Hematopoietic multipotent progenitor cell treated with erythropoietin and hydrocortisone succinate and interleukin-3 and kit ligand, for 15 days (in vitro differentiated cells): ENCODE data around the gene SLC7A4.
A peak's percentile ranks its signal among the peaks of the same experiment; 100 is the strongest.
"Not testable (repeated sequence)": the region's sequence is repeated elsewhere in the genome, so short reads cannot be mapped to it uniquely, and the experiment has no call there.

Source experiments
- DNase-seq: peaks from one replicate; pipeline ENCODE4 v3.0.0-alpha.2; 2015; ENCODE audit warnings: low spot score

SLC7A4 gene

DNA sequence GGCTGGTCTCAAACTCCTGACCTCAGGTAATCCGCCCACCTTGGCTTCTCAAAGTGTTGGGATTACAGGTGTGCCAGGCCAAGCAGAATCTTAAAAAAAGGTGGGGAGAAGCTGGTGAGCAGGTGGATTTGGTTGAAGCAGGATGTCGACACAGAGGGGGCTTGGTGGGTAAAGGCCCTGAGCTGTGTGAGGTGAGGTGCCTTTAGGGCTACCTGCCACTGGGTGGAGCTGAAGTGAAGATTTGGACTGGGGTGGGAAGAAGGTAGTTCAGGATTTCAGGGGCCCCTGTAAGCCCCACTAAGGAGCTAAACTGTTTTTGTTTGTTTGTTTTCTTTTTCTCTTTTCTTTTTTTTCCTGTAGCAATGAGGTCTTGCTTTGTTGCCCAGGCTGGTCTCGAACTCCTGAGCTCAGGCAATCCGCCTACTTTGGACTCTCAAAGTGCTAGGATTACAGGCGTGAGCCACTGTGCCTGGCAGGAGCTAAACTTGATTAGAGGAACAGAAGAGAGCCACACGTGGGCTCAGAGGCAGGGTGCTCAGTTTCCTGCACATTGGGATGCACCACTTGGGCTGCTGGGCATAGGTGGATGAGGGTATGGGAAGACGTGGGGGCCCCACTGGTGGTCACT, 11.4 kb downstream of the SLC7A4 start:
- DNase-seq, result no peak

DNA sequence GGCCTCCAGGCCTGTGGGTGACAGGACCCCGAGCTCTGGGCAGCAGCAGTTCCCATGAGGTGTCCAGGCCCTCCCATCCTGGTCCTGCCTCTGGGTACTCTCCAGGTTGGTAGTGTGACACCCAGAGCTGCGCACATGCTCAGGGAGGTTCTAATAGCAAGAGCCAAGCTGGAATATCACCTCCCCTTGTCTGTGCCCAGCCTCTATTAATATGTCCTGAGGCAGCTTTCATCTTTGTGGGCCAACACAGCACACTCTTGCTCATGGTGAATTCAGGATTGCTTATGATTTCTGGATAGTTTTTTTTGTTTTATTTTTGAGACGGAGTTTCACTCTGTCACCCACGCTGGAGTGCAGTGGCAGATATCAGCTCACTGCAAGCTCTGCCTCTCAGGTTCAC, 14.0 kb downstream of the SLC7A4 start:
- DNase-seq, result no peak

DNA sequence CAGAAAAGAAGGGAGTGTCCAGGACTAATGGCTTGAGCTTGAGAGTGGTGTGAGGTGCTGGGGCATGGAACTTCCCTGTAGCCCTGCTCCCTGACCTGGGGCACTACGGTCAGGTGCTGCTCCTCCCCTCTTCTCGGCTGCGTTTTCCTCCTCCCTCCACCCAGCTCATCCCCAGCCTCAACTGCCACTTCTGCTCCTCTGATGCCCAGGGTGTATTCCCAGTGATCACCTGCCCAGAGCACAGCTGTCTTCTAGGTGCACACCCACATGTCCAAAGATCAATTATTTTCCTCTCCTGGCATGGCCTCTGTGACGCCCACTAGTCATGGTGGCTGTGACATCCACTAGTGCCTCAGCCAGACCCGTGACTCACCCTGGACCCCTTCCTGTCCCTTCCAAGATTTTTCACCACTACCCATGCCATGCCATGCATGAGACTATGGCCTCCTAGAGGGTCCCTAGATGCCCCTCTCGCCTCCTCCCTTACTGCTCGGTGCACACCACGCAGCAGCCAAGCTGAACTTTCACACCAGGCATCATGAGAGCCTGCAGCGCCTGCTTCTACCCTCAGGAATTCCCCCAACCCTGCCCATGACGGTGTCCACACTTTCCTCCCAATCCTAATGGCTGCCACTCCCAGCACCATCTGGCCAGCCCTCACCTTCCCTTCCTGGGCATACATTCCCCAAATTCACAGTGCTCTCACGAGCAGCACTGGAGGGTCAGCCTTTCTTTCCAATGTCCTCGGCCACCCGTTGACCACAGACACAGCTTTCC, 15.5 kb downstream of the SLC7A4 start:
- no peak for DNase-seq

DNA sequence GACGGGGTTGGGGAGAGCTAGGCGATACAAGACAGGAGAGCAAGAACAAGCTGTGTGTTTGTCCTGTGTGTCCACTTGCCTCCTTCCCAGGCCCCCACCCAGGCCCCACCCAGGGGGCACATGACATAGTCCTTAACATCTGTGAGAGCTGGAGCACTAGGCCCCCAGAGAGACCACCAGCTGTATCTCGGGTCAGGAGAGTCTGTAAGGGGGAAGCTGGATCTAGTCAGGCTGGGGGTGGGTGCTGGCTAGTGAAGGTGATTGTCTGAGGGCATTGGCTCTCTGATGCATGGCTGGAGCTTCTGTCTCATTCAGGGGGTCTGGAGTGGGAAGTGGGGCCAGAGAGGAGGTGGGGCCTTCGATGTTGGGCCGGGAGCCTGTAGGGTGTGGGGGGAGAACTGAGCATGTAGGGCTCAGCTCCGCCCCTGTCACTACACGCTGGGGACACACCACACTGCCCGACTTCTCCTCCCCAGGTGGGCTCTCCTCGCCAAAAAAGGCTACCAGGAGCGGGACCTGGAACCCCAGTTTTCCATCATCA, 16.8 kb downstream of the SLC7A4 start:
- no peak for DNase-seq

DNA sequence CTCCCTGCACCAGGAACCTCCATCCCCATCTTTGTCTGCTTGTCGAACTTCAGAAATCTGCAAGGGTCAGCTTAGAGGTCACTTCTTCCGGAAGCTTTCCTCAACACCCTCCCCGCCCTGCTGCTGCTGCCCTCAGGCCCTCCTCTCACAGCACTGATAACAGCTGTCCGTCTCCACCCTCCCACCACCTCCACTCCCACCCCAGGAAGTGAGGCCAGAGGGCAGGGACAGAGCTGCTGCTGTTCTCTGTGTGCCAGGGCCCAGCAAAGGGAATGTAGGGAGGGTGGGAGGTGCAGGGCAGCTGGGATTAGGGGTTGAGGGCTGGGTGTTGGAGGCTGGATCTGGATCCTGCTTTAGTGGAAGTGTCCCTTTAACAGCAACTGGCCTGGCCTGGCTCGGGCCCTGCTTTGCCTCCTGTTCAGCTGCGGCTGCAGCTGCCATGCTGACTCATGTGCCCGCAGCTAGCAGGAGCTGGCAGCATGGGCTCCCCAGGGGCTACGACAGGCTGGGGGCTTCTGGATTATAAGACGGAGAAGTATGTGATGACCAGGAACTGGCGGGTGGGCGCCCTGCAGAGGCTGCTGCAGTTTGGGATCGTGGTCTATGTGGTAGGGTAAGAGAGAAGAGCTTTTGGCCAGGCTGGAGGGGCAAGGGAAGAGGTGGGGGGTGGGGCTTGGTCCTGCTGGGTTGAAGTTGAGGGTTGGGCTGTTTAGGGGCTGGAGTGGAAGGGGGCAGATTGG, 17.5 kb downstream of the SLC7A4 start, which contains the start of gene P2RX6:
Gene P2RX6, plus strand, starts transcription at position 440 of the 740 bp plus-strand sequence. Its CDS starts 10 bp downstream, at position 450.
- DNase-seq, result peak; percentile 48

DNA sequence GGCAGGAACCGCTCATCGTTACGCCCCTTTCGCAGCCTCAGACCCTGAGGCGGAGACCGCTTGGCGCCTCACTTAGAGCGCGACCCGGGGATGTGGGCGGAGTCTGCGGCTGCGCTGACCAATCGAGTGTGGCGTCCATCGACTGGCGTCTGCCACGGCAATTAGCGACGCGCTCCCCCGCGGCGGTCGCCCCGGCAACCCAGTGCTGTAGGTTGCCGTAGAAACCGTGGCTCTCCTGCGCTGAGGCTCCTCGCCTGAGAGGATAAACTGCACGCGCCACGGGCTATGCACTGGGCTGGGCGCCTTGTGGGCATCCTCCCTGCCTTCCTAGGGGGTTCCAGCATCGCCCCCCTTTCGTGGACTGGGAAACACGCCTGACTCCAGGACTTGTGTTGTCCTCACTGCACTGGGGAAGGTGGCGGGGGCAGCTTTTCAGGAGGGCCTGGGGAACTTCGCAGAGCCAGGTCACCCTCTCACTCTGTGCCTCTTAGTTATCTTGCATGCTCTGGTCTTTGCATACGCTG, 18.1 kb downstream of the SLC7A4 start:
- peak; percentile 58 for DNase-seq

DNA sequence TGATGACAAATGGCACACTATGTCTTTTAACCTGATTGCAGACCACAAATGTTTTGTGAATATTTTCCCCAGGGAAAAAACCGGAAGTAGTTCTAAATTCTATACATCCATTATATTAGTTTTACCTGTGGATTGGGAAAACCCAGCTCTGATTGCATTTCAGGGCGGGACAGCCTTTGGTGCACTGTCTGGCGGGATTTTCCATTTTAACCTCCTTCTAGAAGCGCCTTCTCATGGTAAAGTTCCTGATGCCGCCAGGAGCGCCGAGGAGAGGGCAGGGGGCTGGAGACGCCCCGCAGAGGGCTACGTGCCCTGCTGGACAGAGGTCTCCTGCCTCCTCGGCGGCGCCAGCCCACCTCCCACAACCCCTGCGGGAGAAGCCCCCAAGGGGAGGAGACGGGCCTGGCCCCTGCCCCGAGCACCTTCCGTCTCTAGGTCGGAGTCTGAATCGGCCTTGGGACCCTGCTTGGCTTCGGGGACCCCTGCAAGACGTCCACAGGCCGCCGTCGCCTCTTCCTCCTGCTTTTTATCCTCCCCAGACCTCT, 18.6 kb downstream of the SLC7A4 start:
- DNase-seq, result no peak

DNA sequence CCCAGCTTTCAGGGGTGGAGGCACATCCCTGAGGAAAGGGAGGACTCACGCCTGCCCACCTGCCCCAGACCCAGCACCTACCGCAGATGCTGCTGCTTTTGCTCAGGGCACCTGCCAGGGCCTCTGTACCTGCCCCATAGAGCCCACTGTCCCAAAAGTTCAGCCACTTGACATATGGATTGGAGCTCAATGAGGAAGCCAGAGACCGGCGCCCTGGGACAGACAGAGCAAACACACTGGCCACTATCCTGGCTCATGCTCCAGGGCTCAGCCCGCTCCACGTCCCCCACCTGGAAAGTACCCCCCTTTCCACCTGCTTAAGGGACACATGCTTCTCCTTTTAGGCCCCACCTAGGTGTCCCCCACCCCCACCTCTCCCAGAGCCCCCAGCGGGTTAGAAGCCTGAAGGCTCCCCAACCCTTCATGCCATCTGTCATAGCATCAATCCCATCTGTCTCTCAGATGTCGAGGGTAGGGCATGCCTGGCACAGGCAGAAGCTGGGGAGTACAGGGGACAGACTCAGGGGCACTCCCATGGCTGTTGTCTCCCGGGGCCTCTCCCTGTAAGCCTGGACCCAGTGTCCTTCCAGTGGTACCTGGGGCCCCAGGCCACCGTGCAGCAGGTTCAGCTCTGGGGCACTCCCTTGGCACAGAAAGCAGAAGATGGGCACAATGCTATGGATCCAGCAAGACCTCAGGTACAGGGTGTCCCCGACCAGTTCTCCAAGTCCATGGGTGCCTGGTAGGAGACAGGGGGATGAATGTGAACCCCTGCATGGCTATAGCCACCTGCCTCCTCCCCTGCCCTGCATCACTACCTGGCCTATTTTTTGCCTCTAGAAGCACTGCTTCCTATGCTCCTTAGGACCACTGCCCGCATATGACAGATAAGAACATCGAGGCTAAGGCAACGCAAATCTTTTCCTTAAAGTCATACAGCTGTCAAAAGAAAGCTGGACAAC, 19.6 kb downstream of the SLC7A4 start:
- no peak for DNase-seq

DNA sequence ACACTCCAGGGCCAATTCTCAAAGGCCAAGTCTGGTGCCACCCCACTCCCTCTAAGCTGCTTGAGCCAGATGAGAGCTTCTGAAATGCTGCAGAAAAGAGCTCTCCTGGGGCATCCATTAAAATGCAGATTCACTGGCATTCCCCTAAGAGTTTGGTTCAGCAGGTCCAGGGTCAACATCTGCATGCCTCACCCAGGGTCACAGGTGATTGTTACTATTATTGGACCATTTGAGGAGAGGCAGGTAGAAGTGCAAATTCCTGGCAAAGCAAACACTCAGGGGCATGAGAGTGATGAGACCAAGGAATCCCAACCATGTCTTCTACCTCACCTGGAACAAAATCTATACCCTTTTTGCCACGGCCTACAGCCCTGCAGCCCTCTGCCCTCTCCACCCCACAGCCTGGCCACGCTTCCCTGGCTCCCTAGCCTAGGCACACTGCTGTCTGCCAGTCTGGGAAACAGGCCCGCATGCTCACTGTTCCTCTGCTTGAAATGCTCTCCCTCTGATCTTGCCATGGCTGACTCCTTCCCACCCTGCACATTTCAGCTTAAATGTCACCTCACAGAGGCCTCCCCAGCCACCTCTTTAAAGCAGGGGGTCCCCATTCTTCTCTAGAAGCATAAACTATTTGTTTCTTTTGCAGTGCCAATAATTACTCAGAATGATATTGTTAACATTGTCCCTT, 21.8 kb downstream of the SLC7A4 start:
- no peak for DNase-seq

DNA sequence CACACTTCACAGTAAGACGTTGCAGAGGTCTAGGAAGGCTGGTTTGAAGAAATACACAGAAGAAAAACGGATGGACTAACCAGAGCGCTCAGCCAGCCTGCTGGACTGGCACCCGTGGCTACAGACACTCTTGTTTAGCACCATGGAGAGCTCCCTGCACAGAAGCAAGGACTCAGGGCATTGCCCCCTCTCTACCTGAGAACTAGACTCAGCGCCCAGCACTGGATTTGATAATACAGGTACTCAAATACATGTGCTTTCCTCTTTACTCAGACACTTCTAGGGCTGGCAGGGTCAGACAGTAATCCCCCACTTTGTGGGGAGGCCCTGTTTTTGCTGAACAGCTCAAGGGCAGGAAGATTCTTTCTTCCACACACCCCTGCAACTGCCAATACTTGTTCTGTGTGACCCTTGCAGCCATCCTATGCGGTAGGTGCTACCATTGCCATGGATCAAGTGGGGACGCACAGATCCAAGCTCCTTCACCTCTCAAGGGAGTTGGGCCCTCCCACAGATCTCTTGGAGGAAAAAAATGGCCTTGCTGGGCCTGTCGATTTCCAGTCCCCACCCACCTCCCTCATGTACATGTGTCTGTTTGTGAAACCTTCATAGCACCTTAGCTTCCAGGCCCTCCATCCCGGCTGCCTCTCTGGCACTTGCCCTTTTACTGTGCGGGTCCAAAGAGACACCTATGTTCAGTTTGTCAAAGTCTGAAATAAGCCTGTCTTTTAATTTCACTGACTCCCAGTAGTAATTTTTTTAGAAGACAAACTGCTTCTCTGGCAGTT, 22.5 kb downstream of the SLC7A4 start:
- peak; percentile 14 for DNase-seq

DNA sequence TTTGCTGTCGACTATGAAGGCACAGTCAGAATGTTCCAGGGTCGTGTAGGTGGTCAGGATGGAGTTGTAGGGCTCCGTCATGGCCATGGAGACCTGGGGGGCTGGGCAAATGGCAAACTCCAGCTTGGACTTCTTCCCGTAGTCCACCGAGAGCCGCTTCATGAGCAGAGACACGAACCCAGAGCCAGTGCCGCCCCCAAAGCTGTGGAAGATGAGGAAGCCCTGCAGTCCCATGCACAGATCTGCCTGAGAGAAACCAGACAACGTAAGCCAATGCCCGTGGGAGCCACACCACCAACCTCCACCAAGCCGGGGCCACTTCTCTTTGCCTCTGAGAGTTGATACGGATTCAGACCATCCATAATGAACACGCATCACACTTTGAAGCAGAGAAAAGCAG, 23.2 kb downstream of the SLC7A4 start:
- not testable (repeated sequence) for DNase-seq

DNA sequence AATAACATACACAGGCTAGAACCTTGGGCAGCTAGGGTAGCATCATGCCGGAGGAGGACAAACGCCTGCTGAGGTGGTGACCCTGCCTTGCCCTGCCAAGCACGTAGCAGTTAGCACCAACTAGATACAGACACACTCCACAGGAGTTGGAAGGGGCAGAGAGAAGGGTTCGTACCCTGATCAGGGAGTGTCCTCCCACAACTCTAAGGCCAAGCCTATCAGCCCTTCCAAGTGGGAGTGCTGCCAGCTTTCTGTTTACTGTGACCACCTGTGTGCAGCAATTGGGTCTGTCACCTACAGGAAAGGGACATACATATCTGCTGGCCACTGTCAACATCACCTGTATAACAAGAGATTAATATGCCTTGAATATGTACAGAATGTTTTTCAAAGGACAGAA, 28.6 kb downstream of the SLC7A4 start:
- DNase-seq, result no peak

DNA sequence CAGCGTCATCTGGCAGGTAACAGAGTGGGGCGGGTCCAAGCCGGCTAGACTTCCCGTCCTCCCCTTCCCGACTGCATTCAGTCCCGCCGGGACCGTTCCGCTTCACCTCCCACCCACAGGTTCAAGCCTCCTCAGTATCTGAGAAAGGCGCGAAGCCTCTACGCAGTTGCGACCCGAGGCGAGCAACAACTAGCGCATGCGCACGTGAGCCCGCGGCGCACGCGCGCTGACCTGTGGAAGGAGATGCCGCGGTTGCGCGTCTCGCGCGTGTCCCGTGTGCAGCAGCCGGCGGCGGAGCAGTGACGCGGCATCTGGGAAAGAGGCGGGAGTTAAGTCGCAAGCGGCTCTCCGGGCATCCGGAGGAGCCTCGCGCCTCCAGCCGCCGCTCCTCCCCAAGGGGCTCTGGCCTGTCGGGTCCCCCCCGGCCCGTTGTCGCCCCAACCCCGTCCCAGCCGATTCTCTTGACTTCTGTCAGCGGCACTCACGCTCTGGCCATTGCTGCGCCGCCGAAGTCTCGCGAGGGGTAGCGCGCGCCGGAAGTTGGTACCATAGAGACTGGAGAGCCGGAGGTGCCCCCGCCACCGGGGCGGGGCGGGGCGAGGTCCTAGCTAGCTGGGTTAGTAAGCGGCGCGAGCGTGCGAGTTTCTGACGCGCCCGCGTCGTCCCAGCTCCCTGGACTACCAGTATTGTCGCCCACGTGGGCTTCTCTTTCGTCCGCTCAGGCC, 30.6 kb downstream of the SLC7A4 start, which contains the start of gene THAP7:
Gene THAP7, minus strand, starts transcription at position 518 of the 725 bp plus-strand sequence. Its CDS starts 207 bp downstream, at position 311.
- DNase-seq, result peak; percentile 91

DNA sequence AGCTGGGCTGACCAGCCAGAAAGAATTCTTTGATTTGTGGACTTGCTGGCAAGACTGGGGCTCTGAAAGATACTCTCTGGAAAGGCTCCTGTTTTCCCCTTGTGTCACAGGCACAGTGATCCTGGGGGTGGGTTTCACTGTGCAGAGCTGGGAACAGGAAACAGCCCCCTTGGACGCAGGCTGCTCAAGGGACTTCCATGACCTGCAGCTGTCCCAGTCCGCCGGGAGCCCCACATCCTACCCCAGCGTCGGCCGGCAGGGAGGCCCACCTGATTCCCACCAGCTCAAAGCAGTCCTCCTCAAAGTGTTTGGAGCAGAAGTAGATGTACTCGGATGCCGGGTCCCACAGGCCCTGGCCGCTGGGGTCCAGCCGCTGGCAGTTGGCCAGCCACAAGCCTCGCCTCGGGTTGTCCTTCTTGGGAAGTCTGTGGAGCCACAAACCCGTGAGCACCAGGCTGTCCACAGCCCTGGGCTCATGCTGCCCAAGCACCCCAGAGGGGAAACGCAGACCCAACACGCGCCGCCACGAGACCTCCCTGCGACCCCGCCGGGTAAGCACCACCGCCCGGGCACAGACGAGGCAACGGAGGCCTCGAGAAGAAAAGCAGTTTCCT, 31.3 kb downstream of the SLC7A4 start:
- no peak for DNase-seq

DNA sequence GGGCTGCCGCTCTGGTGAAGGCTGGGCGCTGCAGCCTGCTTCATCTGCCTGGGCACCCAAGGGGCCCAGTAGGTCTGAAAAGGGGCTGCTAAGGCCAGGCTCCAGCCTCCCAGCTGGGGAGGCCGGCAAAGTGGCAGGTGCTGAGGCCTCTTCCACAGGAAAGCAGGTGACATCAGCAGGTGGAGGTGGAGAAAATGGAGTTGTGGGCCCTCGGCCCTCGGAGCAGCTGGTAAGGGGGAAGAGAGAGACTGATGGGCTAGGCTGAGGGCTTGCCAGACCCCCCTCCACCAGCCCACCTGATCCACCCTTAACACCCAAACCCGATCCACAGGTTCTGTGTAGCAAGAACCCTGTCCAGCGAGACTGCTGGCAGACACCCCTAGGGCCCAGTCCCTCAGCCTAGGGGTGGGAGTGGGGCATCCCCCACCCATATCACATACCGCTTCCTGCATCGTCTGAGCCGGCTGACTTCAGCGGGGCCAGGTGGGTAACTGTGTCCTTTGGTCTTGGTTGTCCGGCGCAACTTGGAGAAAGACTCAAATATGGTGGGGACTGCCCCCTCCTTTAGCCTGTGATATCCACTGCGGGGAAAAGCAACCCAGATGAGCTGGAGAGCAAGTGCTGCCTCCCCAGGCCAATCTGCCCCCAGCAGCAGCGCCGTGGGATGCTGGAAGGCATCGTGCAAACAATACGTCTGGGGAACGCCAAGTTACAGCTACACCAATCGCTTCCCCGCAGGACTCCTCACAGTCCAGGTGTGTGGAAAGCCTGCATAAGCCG, 32.0 kb downstream of the SLC7A4 start:
- no peak for DNase-seq

DNA sequence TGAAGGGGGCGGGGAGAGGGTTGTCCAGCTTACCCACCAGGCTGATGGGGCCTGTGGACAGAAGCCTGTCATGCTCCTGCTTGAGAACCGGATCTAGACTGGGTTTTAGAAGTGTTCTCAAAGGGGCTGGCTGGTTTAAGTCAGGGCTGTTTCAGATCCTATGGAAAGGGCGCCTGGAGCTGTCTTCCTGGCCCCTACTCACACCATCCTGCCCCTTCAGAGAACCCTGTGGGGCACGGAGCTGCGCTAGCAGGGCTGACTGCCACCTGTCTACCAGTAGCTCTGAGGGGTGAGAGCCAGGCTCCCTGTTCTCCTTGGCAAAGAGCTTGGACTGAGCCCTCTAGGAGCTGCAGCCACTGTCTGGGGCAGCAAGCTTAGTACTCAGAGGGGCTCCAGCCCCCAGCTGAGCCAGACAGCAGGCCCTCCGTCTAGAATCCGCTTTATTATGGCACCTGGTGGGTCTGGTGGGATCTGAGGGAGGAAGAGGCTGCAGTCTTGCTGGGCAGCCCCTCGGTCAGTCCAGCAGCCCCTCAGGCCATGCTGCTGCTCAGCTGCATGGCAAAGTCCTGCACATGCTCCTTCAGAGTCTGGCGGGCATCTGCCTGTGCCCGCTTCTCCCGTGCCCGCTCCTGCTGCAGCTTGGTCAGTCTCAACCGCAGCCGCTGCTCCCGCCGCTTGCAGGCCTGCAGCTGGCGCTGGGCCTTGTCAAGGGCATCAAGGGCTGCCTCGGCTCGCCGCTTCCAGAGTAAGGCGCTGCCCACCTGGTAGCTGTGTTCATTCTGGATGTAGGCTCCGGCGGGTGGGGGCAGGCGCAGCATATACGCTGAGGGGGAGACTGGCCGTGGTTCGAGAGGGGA, 32.8 kb downstream of the SLC7A4 start:
- no peak for DNase-seq
